Esophagus mucosa (tissue), 1 donor: Measurements from ENCODE around the gene USH1C. TPM values are rescaled to one million over a fixed set of nuclear protein-coding genes. Genes with fewer than 3 reads are reported as not detected.

Experiments used
- ATAC-seq: fragments of 200-7000 bp; cut with Tn5 transposase; one replicate; pipeline ENCODE4 v1.9.1; 2020
- total RNA-seq: library from RNA; stranded (reverse); gene quantifications from one replicate; pipeline ENCODE4 v1.2.4, GENCODE V29; 2023
- donor health status: DM: yes; HTN: yes; CAD: no.

USH1C gene
- 0.12 TPM for total RNA-seq

DNA sequence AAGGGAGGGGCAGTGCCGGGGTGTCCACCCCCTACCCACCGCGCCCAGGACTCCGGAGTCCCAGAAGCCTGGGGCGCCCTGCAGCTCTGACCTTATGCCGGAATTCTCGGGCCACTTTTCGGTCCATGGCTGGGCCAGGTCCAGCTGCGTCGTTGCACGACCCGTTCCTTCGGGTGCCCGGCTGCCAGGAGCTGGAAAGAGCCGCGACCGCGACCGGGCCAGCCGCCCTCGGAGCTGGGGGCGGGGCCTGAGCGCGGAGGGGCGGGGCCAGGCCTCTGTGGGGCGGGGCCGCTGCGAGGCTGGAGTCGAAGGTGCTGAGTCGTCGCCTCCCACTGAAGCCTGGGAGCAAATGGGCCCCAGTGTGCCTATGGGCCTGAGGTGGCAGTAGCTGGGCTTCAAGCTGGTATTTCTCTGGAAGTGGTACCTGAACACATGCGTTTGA, at the start of gene USH1C:
TSS of gene USH1C (minus strand) at position 236 of the 442 bp plus-strand sequence. CDS start at position 127, 109 bp downstream.
- ATAC-seq, result peak; percentile 52

GRCh38 chr11:17593466-17594245, 49.4 kb upstream of the USH1C start:
- no peak for ATAC-seq

GRCh38 chr11:17591293-17591692, 47.1 kb upstream of the USH1C start:
- peak; percentile 70 for ATAC-seq

- no peak for ATAC-seq
These were observed 46.2 kb upstream of the USH1C start for GRCh38 chr11:17590463-17590862.

GRCh38 chr11:17588721-17589120, 44.5 kb upstream of the USH1C start:
- ATAC-seq, result no peak

DNA sequence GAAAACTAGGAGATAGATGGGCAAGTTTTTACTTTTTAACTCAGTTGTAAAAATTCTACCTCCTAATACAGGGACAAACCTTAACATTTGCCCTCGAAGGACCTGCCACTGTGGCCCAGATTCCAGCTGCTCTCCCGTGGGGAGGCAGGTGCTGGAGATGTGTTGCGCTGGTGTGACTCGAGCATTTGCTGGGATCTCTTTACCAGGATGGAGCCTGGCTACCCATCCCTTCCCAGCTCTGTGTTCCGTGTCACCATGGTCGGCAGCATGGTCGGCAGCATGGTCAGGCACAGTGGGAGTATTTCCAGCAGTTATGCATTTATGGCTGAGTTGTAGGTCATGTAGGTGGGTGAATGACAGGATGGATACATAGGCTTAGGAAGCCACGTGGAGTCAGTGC, 44.0 kb upstream of the USH1C start:
- ATAC-seq, result peak; percentile 42

DNA sequence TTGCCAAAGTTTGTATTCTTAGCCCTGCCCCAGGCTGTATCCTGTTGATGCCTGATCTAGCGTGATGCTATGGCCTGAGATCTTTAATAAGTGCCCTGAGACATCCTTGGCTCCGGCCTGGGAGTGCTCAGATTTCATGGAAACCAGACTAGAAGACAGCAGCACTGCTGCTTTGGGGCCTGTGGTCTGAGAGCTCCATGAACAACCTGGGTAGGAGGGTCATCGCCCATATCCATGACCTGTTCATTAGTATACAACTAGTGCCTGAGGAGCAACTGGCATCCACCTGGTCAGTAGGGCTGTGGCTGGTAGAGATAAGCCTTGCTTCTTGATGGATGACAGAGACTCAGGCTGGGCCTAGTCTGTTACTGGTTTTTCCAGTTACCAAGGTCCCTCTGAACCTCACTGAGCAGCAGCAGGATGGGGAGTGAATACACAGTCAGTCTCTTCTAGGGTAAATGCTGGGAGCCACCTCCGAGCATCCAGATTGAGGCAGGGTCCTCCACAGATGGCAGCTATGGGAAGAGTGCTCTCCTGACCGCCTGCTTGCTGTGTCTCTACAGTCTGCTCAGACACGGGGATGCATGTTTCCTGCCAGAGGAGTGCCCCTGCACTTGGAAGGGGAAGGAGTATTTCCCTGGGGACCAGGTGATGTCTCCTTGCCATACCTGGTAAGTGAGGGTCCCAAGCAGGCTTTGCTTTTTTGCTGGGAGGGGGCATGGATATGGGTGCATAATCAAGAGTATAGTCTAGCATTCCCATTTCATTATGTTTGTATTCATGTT, 41.9 kb upstream of the USH1C start:
- peak; percentile 11 for ATAC-seq

GRCh38 chr11:17581732-17582053, 37.5 kb upstream of the USH1C start:
- ATAC-seq, result no peak

GRCh38 chr11:17581036-17581731, 37.0 kb upstream of the USH1C start:
- no peak for ATAC-seq

DNA sequence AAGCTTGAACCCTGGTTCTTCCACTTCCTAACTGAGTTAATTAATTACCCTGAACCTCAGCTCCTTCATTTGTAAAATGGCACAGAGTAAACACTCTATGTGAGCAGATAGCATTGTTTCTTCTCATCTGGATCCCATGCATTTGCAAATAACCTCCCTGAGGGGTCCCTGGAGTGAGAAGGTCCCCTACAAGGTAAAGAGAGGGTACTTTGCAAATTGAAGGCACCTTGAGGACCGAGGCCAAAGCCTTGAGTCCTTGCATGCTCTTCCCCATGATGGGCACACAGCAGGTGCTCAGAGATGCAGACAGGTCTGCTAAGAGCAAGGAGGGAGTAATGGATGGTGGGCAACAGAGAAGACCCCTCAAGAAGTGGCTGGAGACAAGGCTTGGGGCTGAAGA, 36.1 kb upstream of the USH1C start:
- no peak for ATAC-seq

DNA sequence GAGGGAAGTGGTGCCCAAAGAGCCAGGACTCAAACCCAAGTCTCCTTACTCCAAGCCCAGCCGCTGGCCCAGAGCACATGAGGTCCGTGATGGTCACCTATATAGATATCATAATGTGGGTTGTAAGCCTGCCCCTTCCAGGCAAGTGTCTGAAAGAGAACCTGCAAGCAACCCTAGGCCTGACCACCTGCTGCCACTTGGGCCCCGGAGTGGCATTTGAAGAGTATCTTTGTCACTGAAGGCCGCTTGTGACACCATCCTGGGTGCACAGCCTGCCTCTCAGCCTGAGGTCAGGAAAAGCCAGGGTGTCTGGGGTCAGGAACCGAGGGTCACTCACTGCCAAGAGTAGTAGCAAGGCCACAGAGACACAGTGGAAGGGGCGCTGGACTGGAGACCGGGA, 35.2 kb upstream of the USH1C start:
- no peak for ATAC-seq

DNA sequence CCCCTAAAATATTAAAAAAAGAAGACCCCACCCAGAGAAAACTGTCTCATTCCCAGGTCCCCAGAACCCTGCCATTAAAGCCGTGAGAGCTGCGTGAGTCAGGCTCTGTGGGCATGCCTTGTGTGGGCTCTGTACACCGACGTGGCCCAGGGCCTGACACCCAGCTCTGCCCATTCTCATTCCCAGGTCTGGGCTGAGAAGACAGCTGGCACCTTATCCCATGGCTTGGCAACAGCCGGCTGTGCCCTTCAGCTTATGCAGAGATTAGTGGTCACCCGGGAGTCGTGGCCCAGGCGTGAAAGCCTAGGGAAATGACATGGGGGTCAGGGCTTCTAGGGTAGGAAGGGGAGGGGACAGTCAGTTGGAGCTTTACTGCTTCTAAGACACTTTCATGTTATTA, 34.7 kb upstream of the USH1C start:
- no peak for ATAC-seq

GRCh38 chr11:17578296-17578695, 34.1 kb upstream of the USH1C start:
- ATAC-seq, result no peak

GRCh38 chr11:17575431-17576425, 31.5 kb upstream of the USH1C start:
- no peak for ATAC-seq

GRCh38 chr11:17574141-17575091, 30.2 kb upstream of the USH1C start:
- ATAC-seq, result no peak

GRCh38 chr11:17573526-17573925, 29.3 kb upstream of the USH1C start:
- no peak for ATAC-seq

DNA sequence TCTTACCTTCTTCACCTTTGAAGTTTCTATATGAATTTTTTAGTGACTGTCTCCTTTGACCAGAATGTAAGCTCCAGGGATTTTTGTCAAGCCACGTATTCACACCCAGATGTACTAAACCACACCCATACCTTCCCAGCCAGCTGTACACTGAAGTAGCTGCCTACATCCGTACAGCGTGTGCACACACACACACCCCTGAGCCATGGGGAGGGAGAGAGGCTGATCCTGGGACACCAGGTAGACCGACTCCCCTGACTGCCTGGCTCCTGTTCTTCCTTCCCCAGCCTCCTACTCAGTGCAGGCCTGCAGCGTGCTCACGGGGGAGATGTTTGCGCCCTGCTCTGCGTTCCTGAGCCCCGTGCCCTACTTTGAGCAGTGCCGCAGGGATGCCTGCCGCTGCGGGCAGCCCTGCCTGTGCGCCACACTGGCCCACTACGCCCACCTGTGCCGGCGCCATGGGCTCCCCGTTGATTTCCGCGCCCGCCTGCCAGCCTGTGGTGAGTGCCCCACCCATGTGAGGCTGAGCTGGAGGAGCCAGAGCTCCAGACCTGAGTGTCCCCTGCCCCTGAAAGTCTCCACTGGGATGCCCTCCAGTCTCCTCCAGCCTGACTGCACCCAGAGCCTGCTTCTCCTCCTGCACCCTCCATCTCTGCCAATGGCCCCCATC, 28.7 kb upstream of the USH1C start:
- no peak for ATAC-seq

DNA sequence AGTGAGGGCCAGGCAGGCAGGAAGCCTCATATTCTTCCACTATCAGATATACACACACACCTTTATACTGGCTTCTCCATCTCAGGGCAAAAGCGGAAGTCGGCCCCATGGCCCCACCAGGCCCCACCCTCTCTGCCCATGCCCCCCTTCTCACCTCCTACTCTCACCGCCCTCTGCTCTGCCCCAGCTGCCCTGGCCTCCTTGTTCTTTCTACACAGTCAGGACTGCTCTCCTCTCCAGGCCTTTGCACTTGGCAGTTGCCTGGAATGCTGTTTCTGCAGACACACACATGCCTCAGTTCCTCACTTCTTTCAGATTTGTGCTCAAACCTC, 28.1 kb upstream of the USH1C start:
- no peak for ATAC-seq

DNA sequence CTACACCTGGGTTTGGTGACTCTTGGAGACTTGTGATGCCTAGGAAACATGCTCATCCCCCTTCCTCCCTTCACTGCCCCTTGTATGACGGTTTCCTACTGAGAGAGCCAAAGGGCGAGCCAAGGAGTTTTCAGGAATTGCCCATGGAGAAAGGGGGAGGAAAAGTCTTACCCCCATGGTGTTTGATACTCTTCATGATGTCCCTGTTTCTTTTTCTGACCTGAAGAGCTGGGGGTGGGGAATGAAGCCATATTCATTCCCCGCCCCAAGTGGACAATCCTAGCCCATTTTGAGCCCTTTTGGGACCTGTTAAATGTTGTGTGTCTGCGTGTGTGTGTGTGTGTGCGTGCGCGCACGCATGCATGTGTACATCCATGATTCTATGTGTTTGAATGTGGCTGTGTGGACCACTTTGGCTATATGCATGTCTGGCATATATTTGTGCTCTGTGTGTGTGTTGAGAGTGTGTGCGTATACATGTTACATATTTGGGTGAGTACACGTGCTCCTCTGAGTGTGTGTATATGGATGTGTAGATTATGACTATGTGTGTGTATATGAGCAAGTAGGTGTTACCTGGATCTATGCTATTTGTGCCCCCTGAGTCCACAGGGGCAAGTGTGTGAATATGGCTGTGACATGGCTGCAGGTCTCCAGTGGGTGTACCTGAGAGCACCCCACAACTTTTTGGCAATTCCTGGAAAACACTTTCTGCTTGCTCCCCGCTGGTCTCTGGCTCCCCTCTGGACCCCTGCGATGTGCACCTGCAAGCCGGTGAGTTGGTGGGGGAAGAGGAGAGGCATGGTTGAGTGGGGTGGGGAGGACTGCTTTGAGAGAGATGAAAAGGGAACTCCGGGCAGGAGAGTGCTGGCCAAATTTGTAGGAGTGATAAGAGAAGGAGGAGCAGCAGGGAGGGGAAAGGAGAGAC, 27.5 kb upstream of the USH1C start:
- ATAC-seq, result no peak
